IPS DF 6.9 (cell line): ENCODE data around the gene HIVEP2.

Experiments used
- DNase-seq: peaks from one replicate; pipeline ENCODE4 v3.0.0-alpha.2; 2013; ENCODE audit warnings: low read depth, low spot score
- H3K27ac ChIP-seq: one replicate; pipeline ENCODE4 v1.5.1; 2013; ENCODE audit warnings: low read length, control low read depth
- H3K27me3 ChIP-seq: 2 replicates; pipeline ENCODE4 v1.6.1; 2013; ENCODE audit warnings: mild to moderate bottlenecking, low read length; ENCODE audit not compliant: control insufficient read depth, insufficient read depth
- H3K36me3 ChIP-seq: 2 replicates; pipeline ENCODE4 v1.6.1; 2013; ENCODE audit warnings: low read length; ENCODE audit not compliant: control insufficient read depth, insufficient read depth
- H3K4me1 ChIP-seq: 2 replicates; pipeline ENCODE4 v1.6.1; 2013; ENCODE audit warnings: low read length; ENCODE audit not compliant: control insufficient read depth, insufficient read depth
- H3K4me3 ChIP-seq: 2 replicates; pipeline ENCODE4 v1.5.1; 2013; ENCODE audit warnings: mild to moderate bottlenecking, low read length
- H3K9me3 ChIP-seq: 2 replicates; pipeline ENCODE4 v1.6.1; 2013; ENCODE audit warnings: low read length, inconsistent platforms; ENCODE audit not compliant: control insufficient read depth, insufficient read depth
- WGBS: extraction: QIAGEN DNeasy Blood & Tissue Kit; methylation state at CpG from one replicate; pipeline ENCODE4 v1.1.7; 2013; ENCODE audit warnings: mixed read lengths, missing lambda C conversion rate; ENCODE audit not compliant: insufficient read length, insufficient coverage; 5-methylcytosine and 5-hydroxymethylcytosine counted together

HIVEP2 gene

DNA sequence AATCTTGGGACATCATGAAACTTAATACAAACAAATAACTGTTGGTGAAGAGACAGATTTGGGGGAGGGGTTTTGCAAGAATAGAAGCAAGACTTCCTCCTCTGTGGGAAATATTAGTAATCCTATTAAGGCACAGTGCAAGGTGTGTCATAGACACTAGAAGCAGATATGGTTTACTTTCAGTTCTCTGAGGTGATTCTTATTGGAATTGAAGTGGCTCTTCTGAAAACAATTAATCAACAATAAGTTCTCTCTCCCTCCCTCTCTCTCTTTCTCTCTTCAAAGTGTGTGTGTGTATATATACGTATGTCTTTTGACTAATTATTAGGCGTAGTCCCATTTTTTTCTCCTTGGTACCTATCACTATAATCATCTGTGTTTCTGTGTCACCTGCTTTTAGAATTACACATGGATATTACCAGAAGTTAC, 99.8 kb downstream of the HIVEP2 start:
- peaks cover 10% of the 10 kb centered on the region for H3K4me1 ChIP-seq
- H3K4me3 ChIP-seq, result no peak overlapping the region
- no CpG with 5 or more reads among the region's 2 CpGs for WGBS
- H3K9me3 ChIP-seq, result no peaks in the 10 kb centered on the region
- no peak for DNase-seq
- H3K27ac ChIP-seq, result no peak overlapping the region
- H3K36me3 ChIP-seq, result no peaks in the 10 kb centered on the region
- H3K27me3 ChIP-seq, result no peaks in the 10 kb centered on the region

DNA sequence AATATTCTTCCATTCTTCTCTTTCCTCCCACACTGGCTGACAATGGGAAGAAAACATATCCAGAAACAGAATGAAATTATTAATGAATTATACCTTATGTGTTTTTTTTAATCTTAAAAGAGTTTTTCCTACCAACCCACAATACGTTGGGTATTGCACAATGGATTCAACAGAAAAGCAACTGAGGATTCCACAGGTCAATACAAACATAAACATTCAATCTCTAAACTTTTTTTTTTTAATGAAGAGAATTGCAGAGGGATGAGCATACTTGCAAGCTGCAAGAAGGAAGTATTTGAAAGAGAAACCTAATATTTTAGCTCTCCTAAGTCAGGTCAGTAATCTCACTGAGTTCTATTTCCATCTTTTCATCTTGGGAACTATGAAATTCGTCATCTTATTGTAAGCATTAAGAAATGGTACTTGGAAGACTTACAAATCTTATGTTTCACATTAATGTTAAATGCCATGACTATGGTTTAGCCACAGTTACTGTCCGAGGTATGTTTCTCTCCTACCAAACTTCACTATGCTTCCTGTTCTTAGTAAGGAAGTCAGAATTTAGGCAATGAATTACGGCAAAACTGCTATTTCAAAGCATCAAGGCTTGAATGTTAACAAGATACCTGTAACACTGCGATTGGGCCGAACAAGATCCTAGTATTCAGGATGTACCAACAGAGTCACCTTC, 100.8 kb downstream of the HIVEP2 start:
- H3K9me3 ChIP-seq, result no peaks in the 10 kb centered on the region
- H3K4me1 ChIP-seq, result peaks cover 14% of the 10 kb centered on the region
- no peak overlapping the region for H3K4me3 ChIP-seq
- no peak for DNase-seq
- WGBS, result no CpG with 5 or more reads among the region's 6 CpGs
- no peak overlapping the region for H3K27ac ChIP-seq
- H3K27me3 ChIP-seq, result no peaks in the 10 kb centered on the region
- no peaks in the 10 kb centered on the region for H3K36me3 ChIP-seq

DNA sequence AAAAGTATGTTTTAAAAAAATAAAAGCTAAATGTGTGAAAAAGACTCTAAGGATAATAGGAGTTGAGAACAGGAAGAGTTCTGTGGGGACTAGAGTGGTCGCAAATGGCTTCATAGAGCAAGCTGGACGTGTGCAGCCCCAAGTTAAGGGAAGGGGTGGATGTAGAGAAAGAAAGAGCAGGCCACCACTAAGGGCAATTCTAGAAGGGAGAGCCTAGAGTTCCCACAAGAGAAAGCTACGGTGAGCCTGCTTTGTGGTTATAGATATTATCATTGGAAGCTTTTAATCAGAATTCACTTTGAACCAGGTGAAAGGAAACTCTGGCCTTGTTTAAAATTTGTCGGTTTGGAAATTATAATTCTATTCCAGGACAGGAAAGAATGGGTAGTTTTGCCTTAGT, 101.6 kb downstream of the HIVEP2 start:
- Histone ChIP-seq H3K4me1 (peaks cover 14% of the 10 kb centered on the region), H3K4me3 (no peak overlapping the region), H3K27me3 (no peaks in the 10 kb centered on the region), H3K27ac (no peak overlapping the region), H3K9me3 (no peaks in the 10 kb centered on the region), H3K36me3 (no peaks in the 10 kb centered on the region)
- no CpG with 5 or more reads among the region's 4 CpGs for WGBS
- no peak for DNase-seq

DNA sequence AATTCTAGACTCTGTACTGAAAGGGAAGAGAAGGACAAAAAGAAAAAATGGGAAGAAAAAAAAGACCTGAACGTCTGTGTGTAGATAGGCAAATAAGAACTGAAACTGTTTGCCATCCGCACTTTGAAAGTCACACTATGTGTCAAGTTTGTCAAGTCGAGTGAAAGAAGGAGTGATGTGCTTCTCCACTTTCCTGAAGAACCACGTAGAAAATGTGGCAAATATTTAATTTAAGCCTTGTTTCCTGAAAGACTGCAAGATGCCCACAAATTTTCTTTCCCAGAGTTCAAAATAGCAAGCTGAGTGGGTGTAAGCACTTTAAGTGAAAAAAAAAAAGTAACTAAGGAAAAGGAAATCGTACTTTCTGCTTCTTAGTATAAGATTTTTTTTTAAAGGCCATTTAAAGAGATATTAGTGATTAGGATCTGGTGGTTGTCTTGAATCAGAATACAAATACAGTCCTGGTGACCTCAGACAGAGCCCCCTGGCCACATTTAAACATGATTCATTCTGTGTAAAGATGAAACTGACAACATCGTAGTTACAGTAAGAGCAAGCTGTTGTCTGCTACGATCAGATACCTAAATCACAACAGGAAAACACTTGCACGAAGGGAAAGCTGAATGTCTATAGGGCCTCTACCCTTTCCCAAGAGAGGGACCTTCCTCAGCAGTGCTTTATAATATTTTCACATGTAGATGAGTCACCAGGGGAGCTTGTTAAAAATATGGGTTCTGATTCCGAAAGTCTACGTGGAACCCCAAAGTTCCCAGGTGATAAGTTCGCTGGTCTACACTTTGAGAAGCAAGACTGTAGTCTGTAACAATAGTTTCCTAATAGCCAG, 102.3 kb downstream of the HIVEP2 start:
- no peaks in the 10 kb centered on the region for H3K36me3 ChIP-seq
- H3K4me1 ChIP-seq, result peaks cover 14% of the 10 kb centered on the region
- no peaks in the 10 kb centered on the region for H3K9me3 ChIP-seq
- no peak overlapping the region for H3K4me3 ChIP-seq
- H3K27ac ChIP-seq, result no peak overlapping the region
- H3K27me3 ChIP-seq, result no peaks in the 10 kb centered on the region
- WGBS, result no CpG with 5 or more reads among the region's 11 CpGs
- DNase-seq, result no peak

DNA sequence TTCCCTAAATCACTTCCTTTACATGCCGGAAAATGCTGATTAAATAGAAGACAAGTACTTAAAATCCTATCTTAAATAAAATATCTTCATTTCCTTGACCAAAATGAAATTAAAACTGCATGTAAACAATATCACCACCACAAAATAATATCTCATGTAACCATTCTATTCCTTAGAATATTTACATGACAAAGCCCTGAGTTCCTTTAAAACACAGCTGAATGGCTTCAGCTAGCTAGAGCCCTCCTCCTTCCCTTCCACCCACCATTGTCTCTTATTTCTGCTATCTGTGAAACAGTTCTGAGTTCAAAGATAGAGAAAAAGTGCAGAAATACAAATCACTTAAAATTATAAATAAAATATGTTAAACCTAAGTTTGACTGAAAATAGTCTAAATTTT, 103.1 kb downstream of the HIVEP2 start:
- H3K4me1 ChIP-seq, result peaks cover 13% of the 10 kb centered on the region
- no peaks in the 10 kb centered on the region for H3K36me3 ChIP-seq
- H3K4me3 ChIP-seq, result no peak overlapping the region
- H3K27ac ChIP-seq, result no peak overlapping the region
- no peaks in the 10 kb centered on the region for H3K9me3 ChIP-seq
- 100% methylated on average over 1 of the region's 1 CpG for WGBS
- no peak for DNase-seq
- no peaks in the 10 kb centered on the region for H3K27me3 ChIP-seq

DNA sequence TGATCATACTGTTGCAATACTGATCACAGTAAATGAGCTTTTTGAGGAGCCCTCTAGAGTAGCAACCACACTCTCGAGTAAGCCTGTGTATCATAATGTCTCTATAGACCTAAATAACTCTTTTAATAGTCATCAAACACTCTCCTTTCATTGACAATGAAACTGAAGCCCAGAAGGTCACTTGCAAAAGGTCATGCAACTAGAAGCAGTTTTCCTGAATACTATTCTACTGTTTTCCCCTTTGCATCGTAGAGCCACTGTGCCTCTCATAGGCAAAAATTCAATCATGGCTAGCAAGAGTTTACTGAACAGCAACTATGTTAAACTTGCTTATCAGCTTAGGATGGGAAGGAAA, 105.3 kb downstream of the HIVEP2 start:
- Histone ChIP-seq H3K4me3 (no peak overlapping the region), H3K27ac (no peak overlapping the region), H3K9me3 (no peaks in the 10 kb centered on the region), H3K27me3 (no peaks in the 10 kb centered on the region), H3K36me3 (no peaks in the 10 kb centered on the region), H3K4me1 (peaks cover 4% of the 10 kb centered on the region; the same call in 1 of the 2 replicates)
- DNase-seq, result no peak
- no CpG with 5 or more reads among the region's 2 CpGs for WGBS

DNA sequence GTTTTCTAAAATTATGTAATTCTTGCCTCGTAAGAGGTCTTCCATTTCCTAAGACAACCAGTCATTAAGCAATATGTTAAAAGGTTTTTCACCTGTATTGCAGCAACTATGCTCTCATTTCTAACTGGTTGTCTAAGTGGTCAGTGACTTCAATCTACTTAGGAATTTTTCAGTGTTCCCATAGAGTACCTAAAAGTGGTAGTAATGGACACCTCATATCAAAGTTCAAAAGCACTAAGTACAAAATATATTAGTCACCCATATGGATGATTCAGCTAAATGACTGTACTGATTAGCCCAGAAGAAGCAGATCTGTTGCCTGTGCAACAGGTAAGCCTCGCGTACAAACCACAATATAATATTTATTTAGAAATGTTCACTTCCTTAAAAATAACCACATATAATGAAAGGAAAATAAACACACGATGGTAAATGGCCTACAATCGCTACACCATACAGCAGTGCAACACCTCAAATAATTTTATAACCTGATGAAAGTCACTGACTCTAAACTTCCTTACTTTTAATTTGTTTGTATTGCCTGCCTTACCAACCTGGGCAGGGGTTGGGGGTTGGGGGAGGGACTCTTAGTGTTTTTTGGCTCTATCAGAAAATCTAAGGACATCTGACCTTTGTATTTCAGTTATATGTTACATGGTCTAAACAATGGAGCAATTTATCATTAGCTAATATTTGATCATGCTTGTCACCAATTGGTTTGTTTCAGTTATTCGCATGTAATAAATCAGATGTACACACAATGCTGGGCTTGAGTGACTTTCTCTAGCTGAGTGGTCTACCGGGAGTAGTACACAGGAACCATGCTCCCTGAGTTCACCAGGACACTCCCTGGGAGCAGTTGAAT, 105.9 kb downstream of the HIVEP2 start:
- no peaks in the 10 kb centered on the region for H3K36me3 ChIP-seq
- no peak overlapping the region for H3K27ac ChIP-seq
- no peaks in the 10 kb centered on the region for H3K27me3 ChIP-seq
- no CpG with 5 or more reads among the region's 7 CpGs for WGBS
- H3K4me3 ChIP-seq, result no peak overlapping the region
- H3K9me3 ChIP-seq, result no peaks in the 10 kb centered on the region
- no peak for DNase-seq
- peaks cover 4% of the 10 kb centered on the region; the same call in 1 of the 2 replicates for H3K4me1 ChIP-seq

DNA sequence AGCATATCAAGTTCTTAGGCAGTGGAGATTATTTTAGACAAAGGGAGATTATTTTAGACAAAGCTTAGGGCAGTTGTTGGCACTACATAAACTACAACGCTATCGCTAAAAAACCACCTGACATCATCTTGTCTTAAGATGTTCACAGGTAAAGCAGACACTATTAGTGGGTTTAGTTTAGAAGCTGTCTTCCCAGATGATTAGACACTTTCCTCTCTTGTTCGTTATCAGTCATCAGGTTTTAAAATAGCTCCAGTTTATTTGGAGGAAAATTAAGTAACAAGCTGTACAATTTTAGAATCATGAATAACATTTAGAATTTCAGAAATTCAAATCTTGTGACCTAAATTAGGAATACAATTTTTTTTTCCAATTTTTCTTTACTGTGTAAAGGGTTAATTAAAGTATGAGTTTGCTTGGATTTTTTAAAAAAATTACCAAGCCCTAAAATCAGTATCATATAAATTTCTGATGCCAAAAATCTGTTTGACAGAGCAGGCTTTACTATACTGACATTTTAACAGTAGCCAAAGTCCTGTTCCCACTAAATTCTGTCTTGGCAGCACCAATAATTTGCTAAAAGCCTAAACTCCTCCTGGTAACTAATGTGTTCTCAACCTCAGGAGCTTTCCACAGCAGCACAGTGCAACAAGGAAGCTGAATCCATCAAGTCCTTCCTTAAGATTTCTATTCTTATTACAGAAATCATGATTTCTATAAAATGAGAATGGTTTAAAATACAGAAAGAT, 109.0 kb downstream of the HIVEP2 start:
- no CpG with 5 or more reads among the region's 3 CpGs for WGBS

DNA sequence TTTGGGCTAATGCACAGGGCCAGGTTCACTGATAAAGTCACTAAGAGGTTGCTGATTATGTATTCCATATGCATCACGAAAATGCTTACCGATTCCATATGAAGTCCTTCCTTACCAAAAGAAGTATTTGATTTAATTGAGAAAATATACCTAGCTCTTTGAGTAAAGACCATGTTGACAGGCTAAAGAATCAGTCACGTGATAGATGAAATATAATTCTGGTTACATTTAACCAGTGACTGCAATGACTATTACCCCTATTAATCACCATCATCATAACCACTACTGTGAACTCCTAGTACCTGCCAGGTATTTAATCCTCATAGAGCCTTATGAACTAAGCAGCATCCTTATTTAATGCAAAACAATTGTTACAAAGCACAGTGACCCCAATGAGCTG, 110.1 kb downstream of the HIVEP2 start:
- H3K27me3 ChIP-seq, result no peaks in the 10 kb centered on the region
- peaks cover 3% of the 10 kb centered on the region; the same call in 1 of the 2 replicates for H3K4me1 ChIP-seq
- H3K4me3 ChIP-seq, result no peak overlapping the region
- H3K9me3 ChIP-seq, result no peaks in the 10 kb centered on the region
- WGBS, result no CpG with 5 or more reads among the region's 3 CpGs
- no peak for DNase-seq
- no peak overlapping the region for H3K27ac ChIP-seq
- H3K36me3 ChIP-seq, result no peaks in the 10 kb centered on the region

More for the DNA sequence above, 109.0 kb downstream of the HIVEP2 start:
- DNase-seq, result no peak
- Histone ChIP-seq H3K4me3 (no peak overlapping the region), H3K36me3 (no peaks in the 10 kb centered on the region), H3K4me1 (peaks cover 4% of the 10 kb centered on the region; the same call in 1 of the 2 replicates), H3K27me3 (no peaks in the 10 kb centered on the region), H3K9me3 (no peaks in the 10 kb centered on the region), H3K27ac (no peak overlapping the region)

DNA sequence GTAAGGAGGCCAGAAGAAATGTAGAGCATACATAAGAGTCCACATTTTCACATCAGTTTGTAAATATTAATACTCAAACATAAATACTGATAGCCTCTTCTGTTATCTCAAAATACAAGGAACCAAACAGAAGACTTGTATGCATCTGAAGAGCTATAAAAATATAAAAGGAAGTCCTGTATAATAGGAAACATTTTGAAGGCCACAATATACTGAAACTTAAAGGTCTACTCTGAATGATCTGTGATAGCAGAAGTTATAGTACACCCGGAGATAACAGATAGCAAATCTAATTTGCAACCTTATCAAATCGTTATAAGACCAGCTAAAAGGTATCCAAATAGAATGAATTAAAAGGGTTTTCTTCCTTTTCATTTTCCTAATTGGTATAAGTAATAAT, 111.2 kb downstream of the HIVEP2 start:
- Histone ChIP-seq H3K36me3 (no peaks in the 10 kb centered on the region), H3K27ac (no peak overlapping the region), H3K4me1 (no peaks in the 10 kb centered on the region), H3K9me3 (no peaks in the 10 kb centered on the region), H3K4me3 (no peak overlapping the region), H3K27me3 (no peaks in the 10 kb centered on the region)
- WGBS, result no CpG with 5 or more reads among the region's 2 CpGs
- DNase-seq, result no peak
